ENCODE measurements around the gene IRAK1.

The IRAK1 gene

GRCh38 chrX:154019633-154020528 is at the start of gene IRAK1:
Gene IRAK1 (minus strand): TSS chrX:154019902. CDS start chrX:154019812, 90 bp downstream.
- peak within 1 kb of the TSS; percentile 90 for H3K4me3 ChIP-seq (ENCODE audit: low read depth, low read length)
- peak within 1 kb of the TSS; percentile 1 for H2AFZ ChIP-seq (ENCODE audit: low read length, unreplicated experiment)
- peak within 1 kb of the TSS; percentile 90 for H3K27ac ChIP-seq (ENCODE audit: low read depth, low read length)
- H3K4me1 ChIP-seq (ENCODE audit: control insufficient read depth, insufficient read depth, low read length, unreplicated experiment), result peaks cover 21% of the 10 kb centered on the region
- H3K27me3 ChIP-seq (ENCODE audit: insufficient read depth, low read length), result no peaks in the 10 kb centered on the region
- peaks cover 32% of the 10 kb centered on the region for H3K79me2 ChIP-seq (ENCODE audit: control insufficient read depth, insufficient read depth, low read length, unreplicated experiment)
- no peaks in the 10 kb centered on the region for H3K36me3 ChIP-seq (ENCODE audit: insufficient read depth, low read length)

- H3K79me2 ChIP-seq (ENCODE audit: control insufficient read depth, insufficient read depth, low read length, unreplicated experiment), result peaks cover 60% of the 10 kb centered on the region
- H3K36me3 ChIP-seq (ENCODE audit: insufficient read depth, low read length), result no peaks in the 10 kb centered on the region
- no peak overlapping the region for H2AFZ ChIP-seq (ENCODE audit: low read length, unreplicated experiment)
- H3K4me3 ChIP-seq (ENCODE audit: low read depth, low read length), result no peak overlapping the region
- no peaks in the 10 kb centered on the region for H3K27me3 ChIP-seq (ENCODE audit: insufficient read depth, low read length)
- no peak overlapping the region for H3K27ac ChIP-seq (ENCODE audit: low read depth, low read length)
- H3K4me1 ChIP-seq (ENCODE audit: control insufficient read depth, insufficient read depth, low read length, unreplicated experiment), result no peaks in the 10 kb centered on the region
These were observed 48.9 kb upstream of the IRAK1 start for GRCh38 chrX:154068560-154068959.

- Histone ChIP-seq H3K4me3 (ENCODE audit: low read depth, low read length) (no peak overlapping the region), H3K79me2 (ENCODE audit: control insufficient read depth, insufficient read depth, low read length, unreplicated experiment) (peaks cover 51% of the 10 kb centered on the region), H3K27ac (ENCODE audit: low read depth, low read length) (no peak overlapping the region), H3K27me3 (ENCODE audit: insufficient read depth, low read length) (no peaks in the 10 kb centered on the region), H2AFZ (ENCODE audit: low read length, unreplicated experiment) (no peak overlapping the region), H3K4me1 (ENCODE audit: control insufficient read depth, insufficient read depth, low read length, unreplicated experiment) (peaks cover 7% of the 10 kb centered on the region), H3K36me3 (ENCODE audit: insufficient read depth, low read length) (no peaks in the 10 kb centered on the region)
These were observed 45.1 kb upstream of the IRAK1 start for GRCh38 chrX:154064637-154065435.

- peaks cover 53% of the 10 kb centered on the region for H3K79me2 ChIP-seq (ENCODE audit: control insufficient read depth, insufficient read depth, low read length, unreplicated experiment)
- no peak overlapping the region for H3K4me3 ChIP-seq (ENCODE audit: low read depth, low read length)
- peaks cover 23% of the 10 kb centered on the region for H3K4me1 ChIP-seq (ENCODE audit: control insufficient read depth, insufficient read depth, low read length, unreplicated experiment)
- no peak overlapping the region for H2AFZ ChIP-seq (ENCODE audit: low read length, unreplicated experiment)
- H3K27me3 ChIP-seq (ENCODE audit: insufficient read depth, low read length), result no peaks in the 10 kb centered on the region
- H3K36me3 ChIP-seq (ENCODE audit: insufficient read depth, low read length), result no peaks in the 10 kb centered on the region
- no peak overlapping the region for H3K27ac ChIP-seq (ENCODE audit: low read depth, low read length)
These were observed 43.5 kb upstream of the IRAK1 start for GRCh38 chrX:154063234-154063633.

- Histone ChIP-seq H3K36me3 (ENCODE audit: insufficient read depth, low read length) (no peaks in the 10 kb centered on the region), H3K79me2 (ENCODE audit: control insufficient read depth, insufficient read depth, low read length, unreplicated experiment) (peaks cover 49% of the 10 kb centered on the region), H2AFZ (ENCODE audit: low read length, unreplicated experiment) (no peak overlapping the region), H3K27ac (ENCODE audit: low read depth, low read length) (no peak overlapping the region), H3K4me1 (ENCODE audit: control insufficient read depth, insufficient read depth, low read length, unreplicated experiment) (peaks cover 33% of the 10 kb centered on the region), H3K4me3 (ENCODE audit: low read depth, low read length) (no peak overlapping the region), H3K27me3 (ENCODE audit: insufficient read depth, low read length) (no peaks in the 10 kb centered on the region)
These were observed 42.1 kb upstream of the IRAK1 start for GRCh38 chrX:154061801-154062200.

GRCh38 chrX:154059729-154060245 is 40.1 kb upstream of the IRAK1 start:
- no peaks in the 10 kb centered on the region for H3K27me3 ChIP-seq (ENCODE audit: insufficient read depth, low read length)
- H3K36me3 ChIP-seq (ENCODE audit: insufficient read depth, low read length), result no peaks in the 10 kb centered on the region
- H3K27ac ChIP-seq (ENCODE audit: low read depth, low read length), result no peak overlapping the region
- H3K4me3 ChIP-seq (ENCODE audit: low read depth, low read length), result no peak overlapping the region
- peaks cover 48% of the 10 kb centered on the region for H3K79me2 ChIP-seq (ENCODE audit: control insufficient read depth, insufficient read depth, low read length, unreplicated experiment)
- H2AFZ ChIP-seq (ENCODE audit: low read length, unreplicated experiment), result no peak overlapping the region
- peaks cover 39% of the 10 kb centered on the region for H3K4me1 ChIP-seq (ENCODE audit: control insufficient read depth, insufficient read depth, low read length, unreplicated experiment)

GRCh38 chrX:154059231-154059630 is 39.5 kb upstream of the IRAK1 start:
- peaks cover 46% of the 10 kb centered on the region for H3K79me2 ChIP-seq (ENCODE audit: control insufficient read depth, insufficient read depth, low read length, unreplicated experiment)
- H3K27me3 ChIP-seq (ENCODE audit: insufficient read depth, low read length), result no peaks in the 10 kb centered on the region
- no peak overlapping the region for H2AFZ ChIP-seq (ENCODE audit: low read length, unreplicated experiment)
- no peak overlapping the region for H3K27ac ChIP-seq (ENCODE audit: low read depth, low read length)
- peaks cover 39% of the 10 kb centered on the region for H3K4me1 ChIP-seq (ENCODE audit: control insufficient read depth, insufficient read depth, low read length, unreplicated experiment)
- no peaks in the 10 kb centered on the region for H3K36me3 ChIP-seq (ENCODE audit: insufficient read depth, low read length)
- H3K4me3 ChIP-seq (ENCODE audit: low read depth, low read length), result no peak overlapping the region

- Histone ChIP-seq H3K27me3 (ENCODE audit: insufficient read depth, low read length) (no peaks in the 10 kb centered on the region), H2AFZ (ENCODE audit: low read length, unreplicated experiment) (no peak overlapping the region), H3K4me3 (ENCODE audit: low read depth, low read length) (no peak overlapping the region), H3K4me1 (ENCODE audit: control insufficient read depth, insufficient read depth, low read length, unreplicated experiment) (peaks cover 39% of the 10 kb centered on the region), H3K27ac (ENCODE audit: low read depth, low read length) (no peak overlapping the region), H3K79me2 (ENCODE audit: control insufficient read depth, insufficient read depth, low read length, unreplicated experiment) (peaks cover 41% of the 10 kb centered on the region), H3K36me3 (ENCODE audit: insufficient read depth, low read length) (no peaks in the 10 kb centered on the region)
These were observed 38.7 kb upstream of the IRAK1 start for GRCh38 chrX:154058214-154058997.

- Histone ChIP-seq H2AFZ (ENCODE audit: low read length, unreplicated experiment) (no peak overlapping the region), H3K27ac (ENCODE audit: low read depth, low read length) (no peak overlapping the region), H3K4me1 (ENCODE audit: control insufficient read depth, insufficient read depth, low read length, unreplicated experiment) (peaks cover 39% of the 10 kb centered on the region), H3K27me3 (ENCODE audit: insufficient read depth, low read length) (no peaks in the 10 kb centered on the region), H3K36me3 (ENCODE audit: insufficient read depth, low read length) (no peaks in the 10 kb centered on the region), H3K79me2 (ENCODE audit: control insufficient read depth, insufficient read depth, low read length, unreplicated experiment) (peaks cover 44% of the 10 kb centered on the region), H3K4me3 (ENCODE audit: low read depth, low read length) (no peak overlapping the region)
These were observed 38.1 kb upstream of the IRAK1 start for GRCh38 chrX:154057791-154058190.

- Histone ChIP-seq H2AFZ (ENCODE audit: low read length, unreplicated experiment) (no peak overlapping the region), H3K27ac (ENCODE audit: low read depth, low read length) (no peak overlapping the region), H3K36me3 (ENCODE audit: insufficient read depth, low read length) (no peaks in the 10 kb centered on the region), H3K27me3 (ENCODE audit: insufficient read depth, low read length) (no peaks in the 10 kb centered on the region), H3K4me1 (ENCODE audit: control insufficient read depth, insufficient read depth, low read length, unreplicated experiment) (peaks cover 39% of the 10 kb centered on the region), H3K79me2 (ENCODE audit: control insufficient read depth, insufficient read depth, low read length, unreplicated experiment) (peaks cover 47% of the 10 kb centered on the region), H3K4me3 (ENCODE audit: low read depth, low read length) (no peak overlapping the region)
These were observed 37.1 kb upstream of the IRAK1 start for GRCh38 chrX:154056770-154057241.
